DND-41 (cell line): Measurements from ENCODE around the gene MANSC4.

Source experiments
- EZH2 ChIP-seq: IDR thresholded peaks from 3 replicates; pipeline ENCODE4 v1.6.1; 2012; ENCODE audit warnings: borderline replicate concordance, low read depth, mild to moderate bottlenecking, moderate library complexity, low read length, inconsistent platforms; ENCODE audit not compliant: severe bottlenecking
- TF ChIP-seq, protein P1 (sequence below): IDR thresholded peaks from 2 replicates; pipeline ENCODE4 v1.5.1; 2012; ENCODE audit warnings: borderline replicate concordance, low read length, moderate library complexity, mild to moderate bottlenecking; ENCODE audit not compliant: poor library complexity, severe bottlenecking; ENCODE audit errors: extremely low read depth

DNA sequence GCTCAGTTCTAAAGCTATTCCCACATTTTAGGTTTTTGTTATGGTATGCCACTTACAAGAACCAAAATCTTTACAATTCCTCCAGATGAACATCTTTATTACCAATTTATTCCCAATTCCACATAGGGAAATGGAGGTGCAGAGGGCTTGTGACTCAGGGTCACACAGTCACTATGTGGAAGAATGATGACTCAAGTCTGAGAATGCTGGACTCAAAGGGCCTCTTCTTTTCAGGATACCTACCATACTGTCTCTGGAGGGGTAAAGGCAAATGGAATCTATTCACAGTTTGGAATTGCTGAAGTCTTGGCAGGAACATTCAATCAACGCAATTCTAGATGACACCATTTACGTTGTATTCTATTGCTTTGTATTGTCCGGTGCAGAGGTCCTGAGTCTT lies 48.2 kb upstream of the MANSC4 start:
- TF ChIP-seq, protein P1, sequence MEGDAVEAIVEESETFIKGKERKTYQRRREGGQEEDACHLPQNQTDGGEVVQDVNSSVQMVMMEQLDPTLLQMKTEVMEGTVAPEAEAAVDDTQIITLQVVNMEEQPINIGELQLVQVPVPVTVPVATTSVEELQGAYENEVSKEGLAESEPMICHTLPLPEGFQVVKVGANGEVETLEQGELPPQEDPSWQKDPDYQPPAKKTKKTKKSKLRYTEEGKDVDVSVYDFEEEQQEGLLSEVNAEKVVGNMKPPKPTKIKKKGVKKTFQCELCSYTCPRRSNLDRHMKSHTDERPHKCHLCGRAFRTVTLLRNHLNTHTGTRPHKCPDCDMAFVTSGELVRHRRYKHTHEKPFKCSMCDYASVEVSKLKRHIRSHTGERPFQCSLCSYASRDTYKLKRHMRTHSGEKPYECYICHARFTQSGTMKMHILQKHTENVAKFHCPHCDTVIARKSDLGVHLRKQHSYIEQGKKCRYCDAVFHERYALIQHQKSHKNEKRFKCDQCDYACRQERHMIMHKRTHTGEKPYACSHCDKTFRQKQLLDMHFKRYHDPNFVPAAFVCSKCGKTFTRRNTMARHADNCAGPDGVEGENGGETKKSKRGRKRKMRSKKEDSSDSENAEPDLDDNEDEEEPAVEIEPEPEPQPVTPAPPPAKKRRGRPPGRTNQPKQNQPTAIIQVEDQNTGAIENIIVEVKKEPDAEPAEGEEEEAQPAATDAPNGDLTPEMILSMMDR, result no peak
- no peak for TF ChIP-seq EZH2
